BE2C (cell line): ENCODE measurements around the gene MSL1.

Experiments used
- DNase-seq: peaks from one replicate; pipeline ENCODE4 v3.0.0-alpha.2; 2020
- H3K27me3 ChIP-seq: fragments of 250-450 bp; sonication (Bioruptor Pico); 2 replicates; pipeline ENCODE4 v1.5.1; 2020; ENCODE audit warnings: mild to moderate bottlenecking
- H3K36me3 ChIP-seq: fragments of 250-450 bp; sonication (Bioruptor Pico); 2 replicates; pipeline ENCODE4 v1.5.1; 2020; ENCODE audit warnings: mild to moderate bottlenecking
- H3K4me1 ChIP-seq: fragments of 250-450 bp; sonication (Bioruptor Pico); 2 replicates; pipeline ENCODE4 v1.5.1; 2020
- H3K4me3 ChIP-seq: 2 replicates; pipeline ENCODE4 v1.5.1; 2011; ENCODE audit warnings: low read depth, low read length
- H3K9me3 ChIP-seq: fragments of 250-450 bp; sonication (Bioruptor Pico); 2 replicates; pipeline ENCODE4 v1.5.1; 2020
- CTCF ChIP-seq: IDR thresholded peaks from 2 replicates; pipeline ENCODE4 v1.5.1; 2012; ENCODE audit warnings: mild to moderate bottlenecking, low read depth, low read length

MSL1 gene

GRCh38 chr17:40179923-40180659 is 58.3 kb downstream of the MSL1 start:
- Histone ChIP-seq H3K9me3 (no peaks in the 10 kb centered on the region), H3K4me1 (peaks cover 4% of the 10 kb centered on the region; the same call in 1 of the 2 replicates), H3K36me3 (peaks cover 10% of the 10 kb centered on the region), H3K4me3 (no peak overlapping the region), H3K27me3 (no peaks in the 10 kb centered on the region)
- no peak for DNase-seq
- no peak for TF ChIP-seq CTCF

GRCh38 chr17:40180694-40181093 is 58.9 kb downstream of the MSL1 start:
- no peak for TF ChIP-seq CTCF
- Histone ChIP-seq H3K9me3 (no peaks in the 10 kb centered on the region), H3K27me3 (no peaks in the 10 kb centered on the region), H3K36me3 (peaks cover 10% of the 10 kb centered on the region), H3K4me3 (no peak overlapping the region), H3K4me1 (peaks cover 4% of the 10 kb centered on the region; the same call in 1 of the 2 replicates)
- no peak for DNase-seq

GRCh38 chr17:40181205-40181604 is 59.4 kb downstream of the MSL1 start:
- no peak for TF ChIP-seq CTCF
- peak; percentile 39 for DNase-seq
- H3K36me3 ChIP-seq, result peaks cover 8% of the 10 kb centered on the region

GRCh38 chr17:40182606-40183005 is 60.8 kb downstream of the MSL1 start:
- Histone ChIP-seq H3K4me3 (no peak overlapping the region), H3K4me1 (peaks cover 4% of the 10 kb centered on the region; the same call in 1 of the 2 replicates), H3K9me3 (no peaks in the 10 kb centered on the region), H3K36me3 (no peaks in the 10 kb centered on the region), H3K27me3 (no peaks in the 10 kb centered on the region)
- no peak for DNase-seq
- TF ChIP-seq CTCF, result no peak

More at GRCh38 chr17:40181205-40181604, 59.4 kb downstream of the MSL1 start:
- H3K27me3 ChIP-seq, result no peaks in the 10 kb centered on the region
- no peaks in the 10 kb centered on the region for H3K9me3 ChIP-seq
- H3K4me3 ChIP-seq, result no peak overlapping the region
- H3K4me1 ChIP-seq, result peaks cover 4% of the 10 kb centered on the region; the same call in 1 of the 2 replicates
